ENCODE data around the gene ARGFX.

Gene ARGFX

GRCh38 chr3:121567649-121568048, at the start of gene ARGFX:
ARGFX (plus strand) TSS chr3:121567949; CDS start chr3:121570714, 2,765 bp downstream.
- DNase-seq (ENCODE audit: extremely low read depth, low read depth): no peak
- TF ChIP-seq, protein P1, sequence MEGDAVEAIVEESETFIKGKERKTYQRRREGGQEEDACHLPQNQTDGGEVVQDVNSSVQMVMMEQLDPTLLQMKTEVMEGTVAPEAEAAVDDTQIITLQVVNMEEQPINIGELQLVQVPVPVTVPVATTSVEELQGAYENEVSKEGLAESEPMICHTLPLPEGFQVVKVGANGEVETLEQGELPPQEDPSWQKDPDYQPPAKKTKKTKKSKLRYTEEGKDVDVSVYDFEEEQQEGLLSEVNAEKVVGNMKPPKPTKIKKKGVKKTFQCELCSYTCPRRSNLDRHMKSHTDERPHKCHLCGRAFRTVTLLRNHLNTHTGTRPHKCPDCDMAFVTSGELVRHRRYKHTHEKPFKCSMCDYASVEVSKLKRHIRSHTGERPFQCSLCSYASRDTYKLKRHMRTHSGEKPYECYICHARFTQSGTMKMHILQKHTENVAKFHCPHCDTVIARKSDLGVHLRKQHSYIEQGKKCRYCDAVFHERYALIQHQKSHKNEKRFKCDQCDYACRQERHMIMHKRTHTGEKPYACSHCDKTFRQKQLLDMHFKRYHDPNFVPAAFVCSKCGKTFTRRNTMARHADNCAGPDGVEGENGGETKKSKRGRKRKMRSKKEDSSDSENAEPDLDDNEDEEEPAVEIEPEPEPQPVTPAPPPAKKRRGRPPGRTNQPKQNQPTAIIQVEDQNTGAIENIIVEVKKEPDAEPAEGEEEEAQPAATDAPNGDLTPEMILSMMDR (IDR thresholded peaks at IDR 0.05; ENCODE audit: low read depth, low read length): no peak

DNA sequence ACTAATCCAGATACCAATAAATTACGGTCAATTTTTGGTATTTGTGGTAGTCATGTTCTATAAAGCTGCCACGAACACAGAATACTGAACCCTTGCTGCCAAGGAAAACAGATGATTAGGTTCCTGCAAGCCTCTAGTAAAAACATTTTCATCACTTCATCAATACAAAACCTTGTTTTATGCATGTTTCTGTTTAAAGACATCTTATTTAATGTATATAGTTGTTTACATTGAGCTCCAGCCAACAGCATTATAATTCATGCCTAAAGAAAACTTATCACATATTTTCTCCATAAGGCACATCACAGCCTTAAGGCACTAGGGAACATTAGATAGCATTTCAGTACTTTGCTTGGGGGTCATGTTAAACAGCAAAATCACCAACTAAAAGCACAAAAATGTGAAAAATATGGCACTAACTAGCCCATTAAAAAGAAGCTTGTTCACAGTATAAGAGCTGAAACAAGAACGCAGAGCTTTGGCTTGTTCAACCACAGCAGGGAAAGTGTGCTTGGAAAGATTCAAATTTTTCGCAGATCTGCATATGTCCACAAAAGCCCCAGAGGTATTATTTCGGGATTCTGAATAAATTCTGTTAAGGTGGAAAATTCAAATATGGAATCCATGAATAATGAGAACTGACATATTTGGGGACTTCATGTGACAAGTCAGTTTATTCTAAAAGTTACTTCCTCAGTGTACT, 49.6 kb upstream of the ARGFX start:
- TF ChIP-seq, protein P1 (IDR thresholded peaks at IDR 0.05; ENCODE audit: low read depth, low read length): no peak
- no peak for DNase-seq (ENCODE audit: extremely low read depth, low read depth)

DNA sequence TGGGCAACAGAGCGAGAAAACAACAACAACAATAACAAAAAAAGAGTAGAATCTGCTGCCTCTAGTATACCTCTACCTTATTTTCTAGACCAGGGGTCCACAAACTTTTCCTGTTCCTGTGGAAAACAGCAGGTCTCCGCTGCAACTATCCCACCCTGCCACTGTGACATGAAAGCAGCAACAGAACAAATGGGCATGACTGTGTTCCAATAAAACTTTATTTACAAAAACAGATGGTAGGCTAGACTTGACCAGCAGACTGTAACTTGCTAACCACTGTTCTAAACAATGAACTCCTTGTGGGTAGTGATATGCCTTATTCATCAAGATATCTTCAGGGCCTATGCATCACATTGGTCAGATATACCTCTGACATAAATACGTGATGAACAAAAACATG, 47.2 kb upstream of the ARGFX start:
- no peak for DNase-seq (ENCODE audit: extremely low read depth, low read depth)
- TF ChIP-seq, protein P1 (IDR thresholded peaks at IDR 0.05; ENCODE audit: low read depth, low read length): no peak

DNA sequence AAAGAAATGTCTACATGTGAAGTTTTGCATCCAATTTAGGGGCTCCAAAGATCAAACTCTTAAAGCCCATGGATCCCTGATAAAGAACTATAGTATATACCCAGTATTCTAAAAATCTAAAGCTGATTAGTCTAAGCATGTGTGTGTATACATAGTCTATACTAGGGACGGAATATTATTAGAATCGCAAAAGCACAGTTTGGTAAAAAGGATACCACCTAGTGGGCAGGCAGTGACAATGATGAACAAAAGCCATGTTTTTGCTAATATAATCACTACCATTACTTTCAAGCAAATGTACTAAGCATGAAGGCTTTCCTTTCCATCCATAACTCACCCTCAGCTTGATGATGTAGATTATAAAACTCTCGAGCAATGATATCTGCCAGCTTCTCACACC, 38.4 kb upstream of the ARGFX start:
- no peak for DNase-seq (ENCODE audit: extremely low read depth, low read depth)
- TF ChIP-seq, protein P1 (IDR thresholded peaks at IDR 0.05; ENCODE audit: low read depth, low read length): peak; percentile 61

DNA sequence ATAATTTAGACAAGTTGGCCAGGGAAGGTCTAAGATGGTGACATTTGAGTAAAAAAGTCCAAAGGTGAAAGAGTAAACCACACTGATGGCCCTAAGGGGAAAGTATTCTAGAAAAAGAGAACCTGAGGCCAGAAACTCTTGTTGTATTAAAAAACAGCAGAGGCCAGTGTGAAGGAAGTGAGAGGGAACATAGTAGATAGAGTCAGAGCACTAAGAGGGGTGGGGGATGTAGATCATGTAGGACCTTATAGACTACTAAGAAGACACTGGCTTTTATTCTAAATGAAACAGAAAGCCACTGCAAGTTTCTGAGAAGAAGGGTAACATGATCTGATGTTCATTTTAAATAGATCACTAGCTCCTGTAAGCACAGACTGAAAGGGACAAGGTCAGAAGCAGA, 36.5 kb upstream of the ARGFX start:
- TF ChIP-seq, protein P1 (IDR thresholded peaks at IDR 0.05; ENCODE audit: low read depth, low read length): no peak
- DNase-seq (ENCODE audit: extremely low read depth, low read depth): no peak

- TF ChIP-seq, protein P1 (IDR thresholded peaks at IDR 0.05; ENCODE audit: low read depth, low read length): no peak
- no peak for DNase-seq (ENCODE audit: extremely low read depth, low read depth)
Measured at GRCh38 chr3:121542924-121543323, 24.8 kb upstream of the ARGFX start.

- no peak for DNase-seq (ENCODE audit: extremely low read depth, low read depth)
- TF ChIP-seq, protein P1 (IDR thresholded peaks at IDR 0.05; ENCODE audit: low read depth, low read length): no peak
Measured at GRCh38 chr3:121545049-121545573, 22.6 kb upstream of the ARGFX start.
